Tibial artery (tissue), 4 donors: ENCODE results near the gene WDR77.

Experiments used
- DNase-seq, 2 donors: peaks; one replicate each; pipeline ENCODE4 v3.0.0-alpha.2; 2019
- H3K27ac ChIP-seq, 2 donors: fragments of 200-600 bp; sonication (generic) in 1 of 2; 1 replicate in 1 of 2; 2 replicates in 1 of 2; pipeline ENCODE4 v1.5.1; 2018 to 2019; ENCODE audit warnings: mild to moderate bottlenecking in 1 of 2
- H3K27me3 ChIP-seq, 2 donors: fragments of 200-600 bp; sonication (generic) in 1 of 2; one replicate each; pipeline versions ENCODE4 v1.5.1 to v1.6.0; 2016 to 2019
- H3K36me3 ChIP-seq, 3 donors: fragments of 200-600 bp; sonication (generic) in 2 of 3; one replicate each; pipeline ENCODE4 v1.5.1; 2016 to 2019; ENCODE audit warnings: mild to moderate bottlenecking in 2 of 3
- H3K4me1 ChIP-seq, 4 donors: fragments of 200-600 bp; sonication (generic) in 2 of 4; 1 replicate in 3 of 4; 2 replicates in 1 of 4; pipeline ENCODE4 v1.5.1; 2016 to 2019
- H3K4me3 ChIP-seq, 2 donors: fragments of 200-600 bp; sonication (generic) in 1 of 2; 1 replicate in 1 of 2; 2 replicates in 1 of 2; pipeline ENCODE4 v1.5.1; 2018 to 2019; ENCODE audit warnings: mild to moderate bottlenecking in 2 of 2
- H3K9me3 ChIP-seq, 3 donors: fragments of 200-600 bp; sonication (generic) in 1 of 3; one replicate each; pipeline ENCODE4 v1.5.1; 2016 to 2019
- intact Hi-C: fragments of 100-400 bp; cut with DNase I; formaldehyde crosslinking; loops from one replicate; pipeline ENCODE4 v1.15.0; 2023; ENCODE audit warnings: low total_unique reads
- TF ChIP-seq, protein P1 (sequence below), 2 experiments: fragments of 200-600 bp in 1 of 2; fragments of 450-650 bp in 1 of 2; IDR thresholded peaks; one replicate each; pipeline ENCODE4 v1.5.1; 2017 to 2019; ENCODE audit warnings: antibody characterized with exemption in 2 of 2, mild to moderate bottlenecking in 1 of 2, moderate library complexity in 1 of 2

Gene WDR77

GRCh38 chr1:111392460-111392945 is 56.6 kb downstream of the WDR77 start:
- H3K27me3 ChIP-seq = peaks cover 0 to 11% of the 10 kb centered on the region in 2 donors
- H3K4me1 ChIP-seq = no peaks in the 10 kb centered on the region
- H3K36me3 ChIP-seq = no peaks in the 10 kb centered on the region
- H3K4me3 ChIP-seq = no peak overlapping the region
- H3K27ac ChIP-seq = no peak overlapping the region
- no peak for DNase-seq
- intact Hi-C loops = no loop called here
- no peaks in the 10 kb centered on the region for H3K9me3 ChIP-seq
- TF ChIP-seq, protein P1, sequence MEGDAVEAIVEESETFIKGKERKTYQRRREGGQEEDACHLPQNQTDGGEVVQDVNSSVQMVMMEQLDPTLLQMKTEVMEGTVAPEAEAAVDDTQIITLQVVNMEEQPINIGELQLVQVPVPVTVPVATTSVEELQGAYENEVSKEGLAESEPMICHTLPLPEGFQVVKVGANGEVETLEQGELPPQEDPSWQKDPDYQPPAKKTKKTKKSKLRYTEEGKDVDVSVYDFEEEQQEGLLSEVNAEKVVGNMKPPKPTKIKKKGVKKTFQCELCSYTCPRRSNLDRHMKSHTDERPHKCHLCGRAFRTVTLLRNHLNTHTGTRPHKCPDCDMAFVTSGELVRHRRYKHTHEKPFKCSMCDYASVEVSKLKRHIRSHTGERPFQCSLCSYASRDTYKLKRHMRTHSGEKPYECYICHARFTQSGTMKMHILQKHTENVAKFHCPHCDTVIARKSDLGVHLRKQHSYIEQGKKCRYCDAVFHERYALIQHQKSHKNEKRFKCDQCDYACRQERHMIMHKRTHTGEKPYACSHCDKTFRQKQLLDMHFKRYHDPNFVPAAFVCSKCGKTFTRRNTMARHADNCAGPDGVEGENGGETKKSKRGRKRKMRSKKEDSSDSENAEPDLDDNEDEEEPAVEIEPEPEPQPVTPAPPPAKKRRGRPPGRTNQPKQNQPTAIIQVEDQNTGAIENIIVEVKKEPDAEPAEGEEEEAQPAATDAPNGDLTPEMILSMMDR (IDR thresholded peaks at IDR 0.05) = no peak

GRCh38 chr1:111392042-111392441 is 57.0 kb downstream of the WDR77 start:
- TF ChIP-seq, protein P1 (IDR thresholded peaks at IDR 0.05) = no peak
- H3K27me3 ChIP-seq = peaks cover 0 to 11% of the 10 kb centered on the region in 2 donors
- no peak overlapping the region for H3K27ac ChIP-seq
- H3K9me3 ChIP-seq = no peaks in the 10 kb centered on the region
- no peaks in the 10 kb centered on the region for H3K36me3 ChIP-seq
- intact Hi-C loops = no loop called here
- no peak overlapping the region for H3K4me3 ChIP-seq
- DNase-seq = no peak
- no peaks in the 10 kb centered on the region for H3K4me1 ChIP-seq
